ENCODE data around the gene JAML.
A peak's percentile ranks its signal among the peaks of the same experiment; 100 is the strongest.

Gene JAML

GRCh38 chr11:118241764-118242098 is 16.9 kb upstream of the JAML start:
- DNase-seq = no peak
- in situ Hi-C loops (cut with MboI; ENCODE audit: low pct_unique_long_range_greater_than_20kb, low sequenced_read_pairs) = no loop called here

- in situ Hi-C loops (cut with MboI; ENCODE audit: low pct_unique_long_range_greater_than_20kb, low sequenced_read_pairs) = no loop called here
- DNase-seq = peak; percentile 98
Observed at GRCh38 chr11:118240999-118241763, 16.4 kb upstream of the JAML start.

GRCh38 chr11:118239509-118240205 is 14.8 kb upstream of the JAML start:
- in situ Hi-C loops (cut with MboI; ENCODE audit: low pct_unique_long_range_greater_than_20kb, low sequenced_read_pairs) = no loop called here
- DNase-seq = no peak

- peak; percentile 52 for DNase-seq
- in situ Hi-C loops (cut with MboI; ENCODE audit: low pct_unique_long_range_greater_than_20kb, low sequenced_read_pairs) = no loop called here
Observed at GRCh38 chr11:118238929-118239328, 14.1 kb upstream of the JAML start.

- in situ Hi-C loops (cut with MboI; ENCODE audit: low pct_unique_long_range_greater_than_20kb, low sequenced_read_pairs) = no loop called here
- peak; percentile 34 for DNase-seq
Observed at GRCh38 chr11:118238421-118238820, 13.6 kb upstream of the JAML start.

GRCh38 chr11:118236170-118236569 is 11.4 kb upstream of the JAML start:
- in situ Hi-C loops (cut with MboI; ENCODE audit: low pct_unique_long_range_greater_than_20kb, low sequenced_read_pairs) = no loop called here
- no peak for DNase-seq

GRCh38 chr11:118234833-118235232 is 10.0 kb upstream of the JAML start:
- in situ Hi-C loops (cut with MboI; ENCODE audit: low pct_unique_long_range_greater_than_20kb, low sequenced_read_pairs) = no loop called here
- DNase-seq = no peak

GRCh38 chr11:118233850-118234249 is 9.0 kb upstream of the JAML start:
- in situ Hi-C loops (cut with MboI; ENCODE audit: low pct_unique_long_range_greater_than_20kb, low sequenced_read_pairs) = no loop called here
- no peak for DNase-seq

GRCh38 chr11:118233377-118233776 is 8.6 kb upstream of the JAML start:
- DNase-seq = no peak
- in situ Hi-C loops (cut with MboI; ENCODE audit: low pct_unique_long_range_greater_than_20kb, low sequenced_read_pairs) = no loop called here

- DNase-seq = no peak
- in situ Hi-C loops (cut with MboI; ENCODE audit: low pct_unique_long_range_greater_than_20kb, low sequenced_read_pairs) = no loop called here
Observed at GRCh38 chr11:118232659-118233058, 7.8 kb upstream of the JAML start.

- DNase-seq = no peak
Observed at GRCh38 chr11:118231461-118231860, 6.7 kb upstream of the JAML start.

GRCh38 chr11:118230088-118230487 is 5.3 kb upstream of the JAML start:
- in situ Hi-C loops (cut with MboI; ENCODE audit: low pct_unique_long_range_greater_than_20kb, low sequenced_read_pairs) = no loop called here
- DNase-seq = no peak

More at GRCh38 chr11:118231461-118231860, 6.7 kb upstream of the JAML start:
- in situ Hi-C loops (cut with MboI; ENCODE audit: low pct_unique_long_range_greater_than_20kb, low sequenced_read_pairs) = no loop called here

GRCh38 chr11:118229274-118229847 is 4.5 kb upstream of the JAML start:
- in situ Hi-C loops (cut with MboI; ENCODE audit: low pct_unique_long_range_greater_than_20kb, low sequenced_read_pairs) = no loop called here

GRCh38 chr11:118227865-118228785 is 3.3 kb upstream of the JAML start:
- in situ Hi-C loops (cut with MboI; ENCODE audit: low pct_unique_long_range_greater_than_20kb, low sequenced_read_pairs) = no loop called here
- peak; percentile 87 for DNase-seq

More at GRCh38 chr11:118229274-118229847, 4.5 kb upstream of the JAML start:
- no peak for DNase-seq

- in situ Hi-C loops (cut with MboI; ENCODE audit: low pct_unique_long_range_greater_than_20kb, low sequenced_read_pairs) = no loop called here
Observed at GRCh38 chr11:118226781-118227180, 2.0 kb upstream of the JAML start.

GRCh38 chr11:118226296-118226695 is 1.5 kb upstream of the JAML start:
- peak; percentile 63 for DNase-seq
- in situ Hi-C loops (cut with MboI; ENCODE audit: low pct_unique_long_range_greater_than_20kb, low sequenced_read_pairs) = no loop called here

More at GRCh38 chr11:118226781-118227180, 2.0 kb upstream of the JAML start:
- DNase-seq = no peak

- in situ Hi-C loops (cut with MboI; ENCODE audit: low pct_unique_long_range_greater_than_20kb, low sequenced_read_pairs) = no loop called here
Observed at GRCh38 chr11:118223992-118224391, 819 bp downstream of the JAML start.

GRCh38 chr11:118223570-118223969 is 1.2 kb downstream of the JAML start:
- in situ Hi-C loops (cut with MboI; ENCODE audit: low pct_unique_long_range_greater_than_20kb, low sequenced_read_pairs) = no loop called here

More at GRCh38 chr11:118223992-118224391, 819 bp downstream of the JAML start:
- DNase-seq = no peak

GRCh38 chr11:118222437-118222836 is 2.4 kb downstream of the JAML start:
- in situ Hi-C loops (cut with MboI; ENCODE audit: low pct_unique_long_range_greater_than_20kb, low sequenced_read_pairs) = no loop called here
- no peak for DNase-seq

More at GRCh38 chr11:118223570-118223969, 1.2 kb downstream of the JAML start:
- DNase-seq = no peak

Measured in KBM-7 (cell line).